Hepatocyte (in vitro differentiated cells): ENCODE results near the gene TNPO3. TPM values are rescaled to one million over a fixed set of nuclear protein-coding genes. Genes with fewer than 3 reads are reported as not detected.

ENCODE experiments used
- DNase-seq: peaks from one replicate; pipeline ENCODE4 v3.0.0-alpha.2; 2016; ENCODE audit warnings: low spot score
- H2AFZ ChIP-seq: fragments of 200-600 bp; sonication (generic); 2 replicates; pipeline ENCODE4 v1.6.0; 2016; ENCODE audit warnings: antibody characterized with exemption, mild to moderate bottlenecking
- H3K27ac ChIP-seq: fragments of 200-600 bp; sonication (generic); 2 replicates; pipeline ENCODE4 v1.5.1; 2016; ENCODE audit warnings: mild to moderate bottlenecking
- H3K27me3 ChIP-seq: fragments of 200-600 bp; sonication (generic); 2 replicates; pipeline ENCODE4 v1.6.1; 2016
- H3K36me3 ChIP-seq: fragments of 200-600 bp; sonication (generic); replicated peaks from 2 replicates; pipeline ENCODE4 v1.5.1; 2016; ENCODE audit warnings: low read depth; ENCODE audit not compliant: insufficient read depth
- H3K4me1 ChIP-seq: fragments of 200-600 bp; sonication (generic); 2 replicates; pipeline ENCODE4 v1.5.1; 2016; ENCODE audit warnings: mild to moderate bottlenecking, moderate library complexity; ENCODE audit not compliant: insufficient read depth
- H3K4me2 ChIP-seq: fragments of 200-600 bp; sonication (generic); 2 replicates; pipeline ENCODE4 v1.6.0; 2016
- H3K4me3 ChIP-seq: fragments of 200-600 bp; sonication (generic); 2 replicates; pipeline ENCODE4 v1.5.1; 2016; ENCODE audit warnings: mild to moderate bottlenecking
- H3K79me2 ChIP-seq: fragments of 200-600 bp; sonication (generic); 2 replicates; pipeline ENCODE4 v1.6.0; 2017; ENCODE audit warnings: mild to moderate bottlenecking
- H3K9me2 ChIP-seq: fragments of 200-600 bp; sonication (generic); replicated peaks from 2 replicates; pipeline ENCODE4 v1.6.0; 2017; ENCODE audit warnings: mild to moderate bottlenecking; ENCODE audit not compliant: insufficient read depth
- H3K9me3 ChIP-seq: fragments of 200-600 bp; sonication (generic); 2 replicates; pipeline ENCODE4 v1.5.1; 2016; ENCODE audit warnings: low read depth, mild to moderate bottlenecking
- H4K20me1 ChIP-seq: fragments of 200-600 bp; sonication (generic); 2 replicates; pipeline ENCODE4 v1.6.0; 2016; ENCODE audit warnings: mild to moderate bottlenecking; ENCODE audit not compliant: insufficient read depth, poor library complexity, severe bottlenecking
- EZH2 ChIP-seq: fragments of 200-600 bp; sonication (generic); IDR thresholded peaks from 2 replicates; pipeline ENCODE4 v1.6.1; 2016; ENCODE audit warnings: antibody characterized with exemption, mild to moderate bottlenecking, borderline replicate concordance
- EZH2phosphoT487 ChIP-seq: fragments of 200-600 bp; sonication (generic); IDR thresholded peaks from one replicate; pipeline ENCODE4 v1.6.1; 2018; ENCODE audit warnings: antibody characterized with exemption, mild to moderate bottlenecking, low read depth, moderate library complexity; ENCODE audit not compliant: unreplicated experiment, severe bottlenecking
- WGBS: methylation state at CpG from one replicate; pipeline ENCODE4 v1.1.6; 2016; ENCODE audit warnings: low lambda C conversion rate; ENCODE audit errors: missing lambda C conversion rate; 5-methylcytosine and 5-hydroxymethylcytosine counted together
- polyA plus RNA-seq: library from polyadenylated mRNA; unstranded; fragments of >200 nt; fragmentation: Nextera tagmentation; extraction: Ambion mirVana; gene quantifications from 2 replicates; pipeline ENCODE4 v1.2.1, GENCODE V29; 2016
- total RNA-seq: library from RNA; depleted of rRNA; stranded (reverse); fragments of >200 nt; gene quantifications from 2 replicates; pipeline ENCODE4 v1.2.3, GENCODE V29; 2014
- TF ChIP-seq, protein P1 (sequence below): fragments of 200-600 bp; sonication (generic); IDR thresholded peaks from 2 replicates; pipeline ENCODE4 v1.5.1; 2016; ENCODE audit warnings: antibody characterized with exemption, mild to moderate bottlenecking; ENCODE audit not compliant: poor library complexity

TNPO3 gene
- total and polyA plus RNA-seq, 2 experiments from 2014 or later = 19.9 to 35.4 TPM

DNA sequence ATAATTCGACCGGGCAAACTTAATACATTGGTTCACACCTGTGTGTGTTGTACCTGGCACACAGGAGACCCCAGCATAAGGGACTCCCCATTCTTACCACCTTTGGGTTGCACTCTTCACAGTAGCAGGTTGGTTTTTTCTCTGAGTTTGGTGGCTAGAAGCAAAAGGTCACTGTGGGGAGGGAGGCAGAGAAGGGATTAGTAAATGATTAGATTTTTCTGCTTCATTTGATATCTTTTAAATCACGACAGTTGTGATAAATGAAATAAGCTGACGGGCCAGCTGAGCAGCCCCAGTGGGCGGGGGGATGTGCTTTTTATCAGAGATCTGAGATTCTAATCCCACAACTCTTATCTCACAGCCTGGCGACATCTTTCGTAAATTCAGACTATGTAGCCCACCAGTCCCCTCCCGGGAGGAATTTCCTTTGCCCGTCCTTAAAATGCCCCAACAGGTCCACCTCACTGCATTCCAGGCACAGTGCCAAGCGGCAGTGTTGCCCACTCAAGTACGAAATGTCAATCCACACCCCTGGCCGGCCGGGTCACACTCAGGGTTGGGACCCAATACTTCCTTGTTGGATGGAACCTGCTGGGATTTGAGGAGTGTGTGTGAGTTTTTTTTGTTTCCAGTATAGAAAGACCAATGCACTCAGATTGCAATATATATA is 133.9 kb downstream of the TNPO3 start:
- no peaks in the 10 kb centered on the region for H3K79me2 ChIP-seq
- H3K4me2 ChIP-seq = no peak overlapping the region
- no peak overlapping the region for H3K27ac ChIP-seq
- no peaks in the 10 kb centered on the region for H3K9me2 ChIP-seq
- H3K4me3 ChIP-seq = no peak overlapping the region
- TF ChIP-seq, protein P1, sequence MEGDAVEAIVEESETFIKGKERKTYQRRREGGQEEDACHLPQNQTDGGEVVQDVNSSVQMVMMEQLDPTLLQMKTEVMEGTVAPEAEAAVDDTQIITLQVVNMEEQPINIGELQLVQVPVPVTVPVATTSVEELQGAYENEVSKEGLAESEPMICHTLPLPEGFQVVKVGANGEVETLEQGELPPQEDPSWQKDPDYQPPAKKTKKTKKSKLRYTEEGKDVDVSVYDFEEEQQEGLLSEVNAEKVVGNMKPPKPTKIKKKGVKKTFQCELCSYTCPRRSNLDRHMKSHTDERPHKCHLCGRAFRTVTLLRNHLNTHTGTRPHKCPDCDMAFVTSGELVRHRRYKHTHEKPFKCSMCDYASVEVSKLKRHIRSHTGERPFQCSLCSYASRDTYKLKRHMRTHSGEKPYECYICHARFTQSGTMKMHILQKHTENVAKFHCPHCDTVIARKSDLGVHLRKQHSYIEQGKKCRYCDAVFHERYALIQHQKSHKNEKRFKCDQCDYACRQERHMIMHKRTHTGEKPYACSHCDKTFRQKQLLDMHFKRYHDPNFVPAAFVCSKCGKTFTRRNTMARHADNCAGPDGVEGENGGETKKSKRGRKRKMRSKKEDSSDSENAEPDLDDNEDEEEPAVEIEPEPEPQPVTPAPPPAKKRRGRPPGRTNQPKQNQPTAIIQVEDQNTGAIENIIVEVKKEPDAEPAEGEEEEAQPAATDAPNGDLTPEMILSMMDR = no peak
- no peak for TF ChIP-seq EZH2
- no peak for TF ChIP-seq EZH2phosphoT487
- H4K20me1 ChIP-seq = no peaks in the 10 kb centered on the region
- no peaks in the 10 kb centered on the region for H3K9me3 ChIP-seq
- no peak for DNase-seq
- H3K27me3 ChIP-seq = peaks cover 54% of the 10 kb centered on the region
- no peaks in the 10 kb centered on the region for H3K4me1 ChIP-seq
- no peak overlapping the region for H2AFZ ChIP-seq
- H3K36me3 ChIP-seq = no peaks in the 10 kb centered on the region
- WGBS = 58% methylated on average over 13 of the region's 13 CpGs

DNA sequence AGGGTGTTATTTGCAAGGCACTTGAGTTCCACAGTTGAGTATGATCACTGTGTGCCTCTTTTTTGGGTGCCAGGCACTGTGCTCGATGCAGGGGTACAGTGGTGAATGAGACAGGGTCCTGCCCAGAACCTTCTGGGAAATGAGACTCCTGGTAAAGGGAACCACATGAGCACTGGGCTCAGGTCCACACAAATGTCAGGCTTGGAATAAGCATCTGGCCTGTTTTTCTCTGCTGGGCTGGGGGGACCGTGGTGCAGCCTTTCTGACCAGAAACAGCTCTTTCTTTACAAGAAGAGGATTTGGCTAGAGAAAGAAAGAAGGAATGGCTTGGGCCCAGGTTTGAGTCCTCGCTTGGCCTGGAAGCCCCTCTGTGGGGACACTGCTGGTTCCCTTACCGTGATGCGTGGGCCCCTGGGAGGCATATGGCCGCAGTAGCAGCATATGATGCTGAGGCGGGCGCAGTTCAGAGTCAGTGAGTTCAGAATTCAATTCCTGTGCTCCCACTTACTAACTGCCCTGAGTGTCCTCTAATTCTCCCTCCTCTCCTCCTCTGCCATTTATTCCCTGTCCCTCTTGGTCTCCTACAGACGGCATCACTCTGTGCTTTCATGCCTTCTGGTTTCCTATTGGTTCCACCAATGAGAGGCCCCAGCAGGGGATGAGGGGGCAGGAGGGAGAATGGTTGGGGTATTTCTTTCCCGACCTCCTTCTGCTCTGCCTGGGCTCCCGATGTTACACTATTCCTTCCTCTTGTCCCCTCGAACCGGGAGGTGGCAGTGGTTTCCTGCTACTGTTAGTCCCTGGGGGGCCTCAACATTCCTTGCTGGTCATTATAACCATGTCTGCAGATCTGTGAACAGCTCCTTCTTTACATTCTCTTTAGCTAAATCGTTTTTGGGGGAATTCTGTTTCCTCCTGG is 134.8 kb downstream of the TNPO3 start:
- TF ChIP-seq EZH2phosphoT487 (no peak), EZH2 (no peak)
- TF ChIP-seq, protein P1 = no peak
- Histone ChIP-seq H3K9me2 (no peaks in the 10 kb centered on the region), H3K9me3 (no peaks in the 10 kb centered on the region), H3K4me3 (no peak overlapping the region), H3K4me2 (no peak overlapping the region), H3K79me2 (no peaks in the 10 kb centered on the region), H4K20me1 (no peaks in the 10 kb centered on the region), H3K27me3 (peaks cover 63% of the 10 kb centered on the region), H3K4me1 (no peaks in the 10 kb centered on the region), H3K27ac (no peak overlapping the region), H2AFZ (no peak overlapping the region), H3K36me3 (no peaks in the 10 kb centered on the region)
- 59% methylated on average over 14 of the region's 14 CpGs for WGBS
- no peak for DNase-seq

DNA sequence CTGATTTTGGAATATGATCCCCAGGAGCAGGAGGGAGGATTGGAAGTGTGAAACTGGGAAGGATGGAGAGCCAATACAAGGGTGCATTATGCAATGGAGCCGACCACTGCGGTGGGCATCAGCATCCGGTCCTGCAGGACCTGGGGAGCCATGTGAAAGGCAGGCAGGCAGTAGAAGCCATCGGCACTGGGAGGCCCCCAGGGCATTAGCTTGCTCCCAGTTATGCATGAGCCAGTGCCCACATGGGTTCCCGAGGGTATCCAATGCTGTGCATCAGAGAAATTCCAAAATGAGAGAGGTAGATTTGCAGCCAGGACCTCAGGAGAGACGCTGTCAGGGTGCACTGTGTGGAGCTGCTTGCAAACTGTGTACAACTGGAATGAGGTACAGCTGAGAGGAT is 135.7 kb downstream of the TNPO3 start:
- no peaks in the 10 kb centered on the region for H3K4me1 ChIP-seq
- H3K9me2 ChIP-seq = no peaks in the 10 kb centered on the region
- H3K9me3 ChIP-seq = no peaks in the 10 kb centered on the region
- 86% methylated on average over 6 of the region's 6 CpGs for WGBS
- H3K27me3 ChIP-seq = peaks cover 69% of the 10 kb centered on the region
- no peak for DNase-seq
- no peak overlapping the region for H3K4me3 ChIP-seq
- H4K20me1 ChIP-seq = no peaks in the 10 kb centered on the region
- no peaks in the 10 kb centered on the region for H3K79me2 ChIP-seq
- TF ChIP-seq, protein P1 = no peak
- no peak for TF ChIP-seq EZH2phosphoT487
- TF ChIP-seq EZH2 = no peak
- no peak overlapping the region for H3K4me2 ChIP-seq
- no peaks in the 10 kb centered on the region for H3K36me3 ChIP-seq
- no peak overlapping the region for H3K27ac ChIP-seq
- H2AFZ ChIP-seq = no peak overlapping the region
